Upper lobe of right lung (tissue), 1 donor: ENCODE measurements around the gene PPM1H. TPM values are rescaled to one million over a fixed set of nuclear protein-coding genes. Genes with fewer than 3 reads are reported as not detected.
A peak's percentile ranks its signal among the peaks of the same experiment; 100 is the strongest.

Experiments
- ATAC-seq: fragments of 200-7000 bp; cut with Tn5 transposase; one replicate; pipeline ENCODE4 v1.9.1; 2020; ENCODE audit warnings: mild to moderate bottlenecking, moderate library complexity
- DNase-seq: peaks from one replicate; pipeline ENCODE4 v3.0.0-alpha.2; 2020
- H3K27ac ChIP-seq: fragments of 200-600 bp; one replicate; pipeline ENCODE4 v1.8.0; 2022
- H3K27me3 ChIP-seq: fragments of 200-600 bp; one replicate; pipeline ENCODE4 v1.8.0; 2022; ENCODE audit warnings: mild to moderate bottlenecking
- H3K36me3 ChIP-seq: fragments of 200-600 bp; one replicate; pipeline ENCODE4 v1.8.0; 2022
- H3K4me1 ChIP-seq: fragments of 200-600 bp; one replicate; pipeline ENCODE4 v1.8.0; 2022
- H3K4me3 ChIP-seq: fragments of 200-600 bp; one replicate; pipeline ENCODE4 v1.8.0; 2022; ENCODE audit warnings: mild to moderate bottlenecking
- H3K9me3 ChIP-seq: fragments of 200-600 bp; one replicate; pipeline ENCODE4 v1.8.0; 2022
- intact Hi-C: fragments of 100-400 bp; cut with DNase I; formaldehyde crosslinking; loops from one replicate; pipeline ENCODE4 v1.11.0; 2022
- total RNA-seq: library from RNA; stranded (reverse); fragmentation: NEBNext Ultra II Directional; extraction: Animal tissue kit (Norgen Biotek cat#: 25700); gene quantifications from one replicate; pipeline ENCODE4 v1.2.1, GENCODE V29; 2021
- TF ChIP-seq, protein P1 (sequence below): fragments of 200-600 bp; IDR thresholded peaks from one replicate; pipeline ENCODE4 v1.8.0; 2022; ENCODE audit warnings: antibody characterized with exemption
- donor health status: DM: no; HTN: yes; CAD: no; lungs with severe emphysema.

PPM1H gene
- total RNA-seq, 1 donor from 2014 or later, result 8.0 TPM

DNA sequence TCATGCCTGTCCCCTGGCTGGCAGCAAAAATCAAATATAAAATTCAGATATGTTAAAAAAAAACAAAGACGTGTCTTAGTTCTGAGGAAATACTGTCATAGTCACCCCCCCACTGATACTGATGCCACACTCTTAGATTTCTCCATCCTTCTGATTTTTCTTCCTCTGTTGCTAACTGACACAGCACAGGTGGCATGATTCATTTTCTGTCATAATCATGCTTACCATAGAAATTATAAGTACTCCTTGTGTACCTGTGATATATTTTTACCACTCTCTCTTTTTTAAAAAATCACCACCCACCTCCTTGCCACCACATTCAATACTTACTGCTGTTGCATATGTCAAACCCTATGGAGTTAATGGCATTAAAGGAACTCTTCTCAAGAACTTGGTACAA lies 209.2 kb downstream of the PPM1H start:
- peaks cover 21% of the 10 kb centered on the region for H3K4me1 ChIP-seq
- no peak for DNase-seq
- H3K27me3 ChIP-seq, result no peaks in the 10 kb centered on the region
- no peak overlapping the region for H3K27ac ChIP-seq
- intact Hi-C loops, result no loop called here
- TF ChIP-seq, protein P1, sequence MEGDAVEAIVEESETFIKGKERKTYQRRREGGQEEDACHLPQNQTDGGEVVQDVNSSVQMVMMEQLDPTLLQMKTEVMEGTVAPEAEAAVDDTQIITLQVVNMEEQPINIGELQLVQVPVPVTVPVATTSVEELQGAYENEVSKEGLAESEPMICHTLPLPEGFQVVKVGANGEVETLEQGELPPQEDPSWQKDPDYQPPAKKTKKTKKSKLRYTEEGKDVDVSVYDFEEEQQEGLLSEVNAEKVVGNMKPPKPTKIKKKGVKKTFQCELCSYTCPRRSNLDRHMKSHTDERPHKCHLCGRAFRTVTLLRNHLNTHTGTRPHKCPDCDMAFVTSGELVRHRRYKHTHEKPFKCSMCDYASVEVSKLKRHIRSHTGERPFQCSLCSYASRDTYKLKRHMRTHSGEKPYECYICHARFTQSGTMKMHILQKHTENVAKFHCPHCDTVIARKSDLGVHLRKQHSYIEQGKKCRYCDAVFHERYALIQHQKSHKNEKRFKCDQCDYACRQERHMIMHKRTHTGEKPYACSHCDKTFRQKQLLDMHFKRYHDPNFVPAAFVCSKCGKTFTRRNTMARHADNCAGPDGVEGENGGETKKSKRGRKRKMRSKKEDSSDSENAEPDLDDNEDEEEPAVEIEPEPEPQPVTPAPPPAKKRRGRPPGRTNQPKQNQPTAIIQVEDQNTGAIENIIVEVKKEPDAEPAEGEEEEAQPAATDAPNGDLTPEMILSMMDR, result no peak
- ATAC-seq, result no peak
- no peak overlapping the region for H3K4me3 ChIP-seq
- H3K9me3 ChIP-seq, result no peaks in the 10 kb centered on the region
- H3K36me3 ChIP-seq, result no peaks in the 10 kb centered on the region

DNA sequence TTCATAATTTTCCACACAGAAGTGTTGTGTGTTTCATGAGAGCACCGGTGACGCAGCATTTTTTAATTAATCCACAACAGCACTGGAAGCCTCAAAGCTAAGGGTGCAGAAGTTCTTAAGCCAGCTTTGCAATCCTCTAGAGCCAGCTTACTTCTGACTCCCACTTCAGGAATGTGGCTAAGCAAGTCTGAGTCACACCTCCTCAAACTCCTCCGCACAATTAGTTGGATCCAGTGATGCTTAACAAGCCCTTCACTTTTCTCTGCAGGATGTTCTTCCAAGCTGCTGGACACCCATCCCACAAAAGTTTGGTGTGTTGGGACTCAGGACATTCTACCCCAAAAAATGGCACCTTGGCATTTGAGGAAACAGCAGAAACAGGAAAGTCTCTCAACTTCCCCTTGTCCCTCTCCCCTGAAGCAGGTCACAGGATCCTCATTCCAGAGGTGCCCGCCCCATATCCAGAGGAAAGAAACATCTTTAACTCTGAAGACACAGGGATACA lies 210.0 kb downstream of the PPM1H start:
- DNase-seq (no peak), ATAC-seq (peak; percentile 95)
- no peaks in the 10 kb centered on the region for H3K36me3 ChIP-seq
- intact Hi-C loops, result no loop called here
- H3K4me1 ChIP-seq, result peaks cover 28% of the 10 kb centered on the region
- TF ChIP-seq, protein P1, result no peak
- no peaks in the 10 kb centered on the region for H3K9me3 ChIP-seq
- no peak overlapping the region for H3K27ac ChIP-seq
- H3K27me3 ChIP-seq, result no peaks in the 10 kb centered on the region
- no peak overlapping the region for H3K4me3 ChIP-seq

DNA sequence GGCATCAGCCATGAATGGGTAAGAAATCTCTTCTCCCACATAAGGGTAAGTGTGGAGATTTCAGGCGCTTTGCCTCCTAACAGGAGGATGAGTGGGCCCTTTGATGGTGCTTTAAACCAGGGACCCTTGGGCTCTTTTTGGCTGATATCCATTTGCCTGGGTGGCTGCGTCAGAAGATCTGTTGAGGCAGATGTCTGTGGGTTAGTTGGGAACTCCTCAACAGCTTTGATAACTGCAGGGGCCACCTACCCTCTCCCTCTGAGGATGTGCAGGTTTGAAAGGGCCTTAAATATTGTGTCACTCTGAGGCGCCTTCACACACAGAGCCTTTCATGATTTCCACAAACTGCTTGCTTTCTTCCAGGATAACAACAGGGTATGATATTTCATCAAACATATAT lies 210.7 kb downstream of the PPM1H start:
- DNase-seq, result no peak

DNA sequence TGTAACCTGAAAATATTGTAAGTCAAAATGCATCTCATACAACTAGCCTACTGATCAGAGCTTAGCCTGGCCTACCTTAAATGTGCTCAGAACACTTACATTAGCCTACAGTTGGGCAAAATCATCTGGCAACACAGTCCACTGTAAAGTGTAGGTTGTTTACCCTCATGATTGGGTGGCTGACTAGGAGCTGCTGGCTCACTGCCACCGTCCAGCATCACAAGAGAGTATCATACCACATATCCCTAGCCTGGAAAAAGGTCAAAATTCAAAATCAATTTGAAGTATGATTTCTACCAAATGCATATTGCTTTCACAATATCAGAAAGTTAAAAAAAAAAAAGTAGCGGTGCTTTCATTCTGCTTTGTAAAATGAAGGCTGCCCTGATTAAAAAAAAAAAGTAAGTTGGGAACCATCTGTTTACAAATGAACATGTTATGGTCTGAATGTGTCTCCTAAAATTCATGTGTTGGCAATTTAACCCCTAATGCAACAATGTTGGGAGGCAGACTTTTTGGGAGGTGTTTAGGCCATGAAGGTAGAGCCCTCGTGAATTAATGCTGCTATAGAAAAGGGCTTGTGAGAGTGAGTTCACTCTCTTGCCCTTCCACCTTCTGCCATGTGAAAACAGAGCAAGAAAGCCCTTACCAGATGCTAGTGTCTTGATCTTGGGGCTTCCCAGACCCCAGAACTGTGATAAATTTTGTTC lies 211.8 kb downstream of the PPM1H start:
- DNase-seq, result no peak
- H3K4me3 ChIP-seq, result no peak overlapping the region
- intact Hi-C loops, result no loop called here
- H3K9me3 ChIP-seq, result no peaks in the 10 kb centered on the region
- no peak for ATAC-seq
- no peaks in the 10 kb centered on the region for H3K36me3 ChIP-seq
- peaks cover 16% of the 10 kb centered on the region for H3K4me1 ChIP-seq
- H3K27me3 ChIP-seq, result no peaks in the 10 kb centered on the region
- TF ChIP-seq, protein P1, result no peak
- no peak overlapping the region for H3K27ac ChIP-seq

More for the DNA sequence above, 210.7 kb downstream of the PPM1H start:
- peak overlapping the region; percentile 70 for H3K27ac ChIP-seq
- H3K4me3 ChIP-seq, result no peak overlapping the region
- no peak for ATAC-seq
- TF ChIP-seq, protein P1, result no peak
- intact Hi-C loops, result no loop called here
- peaks cover 24% of the 10 kb centered on the region for H3K4me1 ChIP-seq
- no peaks in the 10 kb centered on the region for H3K36me3 ChIP-seq
- no peaks in the 10 kb centered on the region for H3K27me3 ChIP-seq
- no peaks in the 10 kb centered on the region for H3K9me3 ChIP-seq

DNA sequence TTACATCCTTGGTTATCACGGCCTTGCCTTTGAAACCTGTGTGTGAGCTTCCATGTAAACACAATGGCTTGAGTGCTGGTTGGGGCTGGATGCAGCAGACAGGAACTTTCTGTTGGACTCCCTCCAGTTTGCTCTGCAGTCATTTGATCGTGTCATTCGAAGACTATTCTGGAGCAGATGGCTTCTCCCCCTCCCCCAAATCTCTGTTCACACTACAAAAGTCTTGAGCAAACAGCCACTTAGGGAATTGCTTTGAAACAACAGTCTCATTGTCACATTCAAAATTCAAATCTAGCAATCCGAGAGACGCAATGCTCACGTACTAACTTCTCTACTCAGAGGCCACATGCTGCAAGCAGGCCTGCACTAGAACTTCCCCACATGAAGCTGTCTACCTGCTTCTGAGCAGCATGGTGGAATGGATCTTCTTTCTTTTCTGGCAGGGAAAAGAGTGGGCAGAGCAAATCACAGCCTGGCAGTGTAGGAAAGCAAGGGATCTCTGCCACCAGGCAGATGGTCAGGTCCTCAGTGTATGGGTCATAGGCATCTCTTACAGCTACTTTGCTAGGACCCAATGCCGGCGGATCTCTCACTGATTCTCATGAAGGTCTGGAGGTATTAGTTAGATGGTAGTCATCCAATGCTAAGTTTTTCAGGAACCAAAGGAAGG lies 214.2 kb downstream of the PPM1H start:
- H3K27ac ChIP-seq, result no peak overlapping the region
- no peaks in the 10 kb centered on the region for H3K9me3 ChIP-seq
- no peak for DNase-seq
- peaks cover 16% of the 10 kb centered on the region for H3K4me1 ChIP-seq
- H3K36me3 ChIP-seq, result no peaks in the 10 kb centered on the region
- TF ChIP-seq, protein P1, result no peak
- ATAC-seq, result no peak
- H3K4me3 ChIP-seq, result no peak overlapping the region
- intact Hi-C loops, result no loop called here
- H3K27me3 ChIP-seq, result no peaks in the 10 kb centered on the region
